ENCODE data around the gene TMEM108.

GRCh38 chr3:133040696-133041523 lies 2.7 kb downstream of the TMEM108 start:
- TF ChIP-seq CTCF (IDR thresholded peaks at IDR 0.05) (peak; percentile 36 to 61 (median 53)), POLR2A (IDR thresholded peaks at IDR 0.05) (no peak)
